Measurements from ENCODE around the gene PCBP3.
"Not testable (repeated sequence)": the region's sequence is repeated elsewhere in the genome, so short reads cannot be mapped to it uniquely, and the experiment has no call there.

The PCBP3 gene

GRCh38 chr21:45828580-45829570, 185.3 kb downstream of the PCBP3 start:
- no peak for DNase-seq (ENCODE audit: low read depth)

- DNase-seq (ENCODE audit: low read depth), result no peak
Observed at GRCh38 chr21:45829668-45830067, 186.1 kb downstream of the PCBP3 start.

GRCh38 chr21:45830221-45830640, 186.7 kb downstream of the PCBP3 start:
- DNase-seq (ENCODE audit: low read depth), result no peak

- DNase-seq (ENCODE audit: low read depth), result no peak
Observed at GRCh38 chr21:45830720-45831366, 187.3 kb downstream of the PCBP3 start.

GRCh38 chr21:45831991-45832740, 188.6 kb downstream of the PCBP3 start:
- no peak for DNase-seq (ENCODE audit: low read depth)

GRCh38 chr21:45832741-45833235, 189.3 kb downstream of the PCBP3 start:
- DNase-seq (ENCODE audit: low read depth), result not testable (repeated sequence)

GRCh38 chr21:45833414-45833813, 189.9 kb downstream of the PCBP3 start:
- DNase-seq (ENCODE audit: low read depth), result no peak

- DNase-seq (ENCODE audit: low read depth), result no peak
Observed at GRCh38 chr21:45834026-45834715, 190.6 kb downstream of the PCBP3 start.

GRCh38 chr21:45834821-45835293, 191.3 kb downstream of the PCBP3 start:
- DNase-seq (ENCODE audit: low read depth), result no peak

DNA sequence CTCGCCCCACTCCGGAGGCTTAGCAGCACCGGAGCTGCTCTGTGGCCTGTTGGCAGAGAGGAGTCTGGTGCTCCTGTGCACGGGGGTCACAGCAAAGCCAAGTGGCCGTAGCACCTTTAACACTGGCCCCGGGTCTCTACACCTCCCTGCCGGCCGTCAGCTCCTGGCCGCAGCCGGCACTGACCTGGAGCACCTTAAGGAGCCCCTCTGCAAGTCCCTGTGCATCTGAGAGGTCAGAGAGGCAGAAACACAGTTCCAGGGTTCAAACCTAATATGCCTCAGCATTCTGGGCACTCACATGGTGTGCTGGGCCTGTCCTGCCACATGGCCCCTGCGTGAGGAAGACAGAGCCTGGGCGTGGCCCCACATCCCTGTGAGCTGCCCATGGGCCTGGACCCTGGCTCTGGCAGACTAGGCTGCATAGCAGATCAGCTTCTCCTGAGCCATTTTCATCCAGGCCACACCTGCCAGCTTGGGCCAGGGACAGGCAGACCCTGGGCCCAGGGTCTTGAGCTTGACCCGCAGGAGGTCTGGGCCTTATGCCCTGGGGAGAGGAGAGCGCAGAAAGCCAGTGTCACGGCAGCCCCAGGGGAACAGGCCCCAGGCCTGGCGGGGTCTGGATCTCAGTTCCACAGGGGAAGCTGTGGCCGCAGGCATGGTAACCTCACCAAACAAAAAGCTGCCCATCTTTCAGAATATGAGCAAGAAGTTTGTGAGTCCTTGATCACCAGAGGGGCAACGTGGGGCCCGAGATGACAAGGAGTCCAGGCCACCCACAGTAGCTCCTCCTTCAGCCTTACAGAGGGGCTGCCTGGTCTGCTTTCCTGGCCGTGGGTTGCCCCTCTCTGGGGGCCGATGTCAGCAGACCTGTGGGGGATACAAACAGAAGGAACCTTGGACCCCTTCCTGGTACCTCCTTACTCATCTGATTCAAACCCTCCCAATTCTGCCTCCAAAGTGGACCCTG, 192.1 kb downstream of the PCBP3 start:
- DNase-seq (ENCODE audit: low read depth), result no peak

DNA sequence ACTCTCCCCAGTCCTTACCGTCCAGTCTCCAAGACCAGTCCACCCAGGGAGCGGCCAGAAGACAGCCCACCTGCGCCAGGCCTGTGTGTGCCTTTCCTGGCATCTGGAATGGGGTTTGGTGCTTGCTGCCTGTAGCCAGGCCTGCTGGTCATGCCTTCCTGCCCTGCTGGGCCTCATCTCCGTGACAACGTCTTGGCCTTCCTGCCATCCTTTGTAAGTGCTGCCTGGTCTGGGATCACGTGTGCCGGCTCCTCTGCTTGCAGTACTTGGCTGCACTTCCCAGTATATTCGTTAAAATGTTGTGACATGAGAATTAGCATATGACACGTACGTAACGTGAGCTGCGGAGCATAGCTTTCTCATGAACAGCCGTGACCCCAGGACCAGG, 192.7 kb downstream of the PCBP3 start:
- DNase-seq (ENCODE audit: low read depth), result no peak

- no peak for DNase-seq (ENCODE audit: low read depth)
Observed at GRCh38 chr21:45836694-45837670, 193.5 kb downstream of the PCBP3 start.

- no peak for DNase-seq (ENCODE audit: low read depth)
Observed at GRCh38 chr21:45837936-45838335, 194.4 kb downstream of the PCBP3 start.

GRCh38 chr21:45838634-45839033, 195.1 kb downstream of the PCBP3 start:
- DNase-seq (ENCODE audit: low read depth), result no peak

DNA sequence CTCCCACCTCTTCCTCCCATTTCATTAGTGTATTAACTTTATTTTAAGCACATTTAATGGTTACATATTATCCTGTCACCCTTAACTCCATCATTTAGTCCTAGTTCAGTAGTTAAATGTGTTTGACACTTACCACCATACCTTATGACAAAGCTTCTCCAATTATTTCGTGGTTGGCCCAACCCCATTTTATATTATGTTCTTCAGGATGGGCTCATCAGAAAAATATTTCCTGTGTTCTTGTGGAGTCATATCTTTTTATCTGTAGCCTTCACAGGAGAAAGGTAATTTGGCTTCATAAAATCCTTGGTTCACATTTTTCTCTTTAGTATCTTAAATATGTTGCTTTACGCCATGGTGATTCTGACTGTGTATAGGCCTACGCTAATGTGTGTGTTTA, 195.7 kb downstream of the PCBP3 start:
- peak; percentile 15 for DNase-seq (ENCODE audit: low read depth)

DNA sequence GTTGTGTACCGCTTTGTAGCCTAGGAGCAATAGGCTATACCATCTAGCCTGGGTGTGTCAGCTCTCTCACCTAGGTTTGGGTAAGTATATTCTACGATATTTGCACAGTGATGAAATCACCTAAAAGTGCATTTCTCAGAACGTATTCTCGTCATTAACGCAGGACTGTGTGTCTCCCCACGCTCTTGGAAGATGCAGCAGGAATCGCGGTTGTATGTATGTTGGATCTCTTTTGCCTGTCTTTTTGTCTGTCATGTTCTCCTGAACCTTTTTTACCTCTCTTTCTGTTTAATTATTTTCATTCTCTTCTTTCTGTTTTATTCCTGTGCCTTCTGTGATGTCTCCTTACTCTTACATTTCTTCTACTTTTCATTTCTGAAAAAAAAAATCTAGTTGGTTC, 197.5 kb downstream of the PCBP3 start:
- DNase-seq (ENCODE audit: low read depth), result no peak

- no peak for DNase-seq (ENCODE audit: low read depth)
Observed at GRCh38 chr21:45843426-45843825, 199.9 kb downstream of the PCBP3 start.

GRCh38 chr21:45844181-45844580, 200.7 kb downstream of the PCBP3 start:
- no peak for DNase-seq (ENCODE audit: low read depth)
